HCEC 1CT (cell line): ENCODE results near the gene SOX6.

Experiments used
- DNase-seq: peaks from one replicate; pipeline ENCODE4 v3.0.0-alpha.2; 2017

Gene SOX6

GRCh38 chr11:16312233-16312765 is 44.0 kb downstream of the SOX6 start:
- no peak for DNase-seq

- no peak for DNase-seq
Observed at GRCh38 chr11:16311831-16312230, 44.5 kb downstream of the SOX6 start.

GRCh38 chr11:16310943-16311342 is 45.4 kb downstream of the SOX6 start:
- DNase-seq: no peak

- no peak for DNase-seq
Observed at GRCh38 chr11:16309226-16309625, 47.1 kb downstream of the SOX6 start.

- DNase-seq: no peak
Observed at GRCh38 chr11:16301462-16301861, 54.9 kb downstream of the SOX6 start.

GRCh38 chr11:16299884-16300782 is 56.2 kb downstream of the SOX6 start:
- DNase-seq: no peak

GRCh38 chr11:16299390-16299789 is 57.0 kb downstream of the SOX6 start:
- DNase-seq: no peak

GRCh38 chr11:16297332-16297731 is 59.0 kb downstream of the SOX6 start:
- DNase-seq: no peak

- no peak for DNase-seq
Observed at GRCh38 chr11:16296273-16296672, 60.1 kb downstream of the SOX6 start.

- no peak for DNase-seq
Observed at GRCh38 chr11:16295592-16295991, 60.8 kb downstream of the SOX6 start.

- peak; percentile 10 for DNase-seq
Observed at GRCh38 chr11:16293204-16293681, 63.1 kb downstream of the SOX6 start.

GRCh38 chr11:16292167-16292859 is 64.0 kb downstream of the SOX6 start:
- DNase-seq: no peak

- no peak for DNase-seq
Observed at GRCh38 chr11:16291729-16292128, 64.6 kb downstream of the SOX6 start.

GRCh38 chr11:16289541-16289940 is 66.8 kb downstream of the SOX6 start:
- no peak for DNase-seq

- no peak for DNase-seq
Observed at GRCh38 chr11:16287630-16288280, 68.6 kb downstream of the SOX6 start.

- no peak for DNase-seq
Observed at GRCh38 chr11:16286095-16286494, 70.3 kb downstream of the SOX6 start.

GRCh38 chr11:16280256-16280682 is 76.1 kb downstream of the SOX6 start:
- no peak for DNase-seq

- no peak for DNase-seq
Observed at GRCh38 chr11:16279524-16279923, 76.8 kb downstream of the SOX6 start.

GRCh38 chr11:16278979-16279378 is 77.4 kb downstream of the SOX6 start:
- DNase-seq: no peak

- no peak for DNase-seq
Observed at GRCh38 chr11:16278273-16278672, 78.1 kb downstream of the SOX6 start.

- no peak for DNase-seq
Observed at GRCh38 chr11:16276251-16276650, 80.1 kb downstream of the SOX6 start.

- DNase-seq: no peak
Observed at GRCh38 chr11:16271258-16271657, 85.1 kb downstream of the SOX6 start.

- no peak for DNase-seq
Observed at GRCh38 chr11:16266021-16266420, 90.3 kb downstream of the SOX6 start.
